Raji (cell line): ENCODE measurements around the gene MB21D2.

Experiments
- POLR2A ChIP-seq: IDR thresholded peaks from 2 replicates; pipeline ENCODE4 v1.6.1; 2011; ENCODE audit warnings: low read depth, low read length, control low read depth; ENCODE audit not compliant: insufficient read depth

Gene MB21D2

GRCh38 chr3:192840143-192840836 is 77.4 kb downstream of the MB21D2 start:
- no peak for TF ChIP-seq POLR2A

- no peak for TF ChIP-seq POLR2A
Observed at GRCh38 chr3:192835818-192836815, 81.5 kb downstream of the MB21D2 start.

DNA sequence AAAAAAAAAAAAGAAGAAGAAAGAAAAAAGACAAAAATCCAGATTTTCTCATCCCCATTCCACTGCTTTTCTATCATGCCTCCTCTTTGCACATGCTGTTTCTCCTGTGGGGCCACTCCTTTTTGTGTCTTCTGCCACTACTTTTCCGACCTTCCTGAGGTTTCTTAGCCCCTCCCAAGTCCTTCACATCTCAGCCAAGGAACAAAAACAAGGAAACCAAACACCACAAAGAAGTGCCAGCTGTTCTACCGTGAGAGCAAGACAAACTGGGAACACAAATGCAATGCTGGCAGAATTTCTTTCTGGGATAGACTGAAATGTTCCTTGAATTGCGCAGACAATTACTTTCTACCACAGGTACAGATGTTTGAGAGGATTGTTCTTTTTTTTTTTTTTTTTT is 83.2 kb downstream of the MB21D2 start:
- TF ChIP-seq POLR2A: no peak

GRCh38 chr3:192833177-192833890 is 84.3 kb downstream of the MB21D2 start:
- no peak for TF ChIP-seq POLR2A

GRCh38 chr3:192831801-192832347 is 85.8 kb downstream of the MB21D2 start:
- TF ChIP-seq POLR2A: no peak

- no peak for TF ChIP-seq POLR2A
Observed at GRCh38 chr3:192831111-192831644, 86.5 kb downstream of the MB21D2 start.

DNA sequence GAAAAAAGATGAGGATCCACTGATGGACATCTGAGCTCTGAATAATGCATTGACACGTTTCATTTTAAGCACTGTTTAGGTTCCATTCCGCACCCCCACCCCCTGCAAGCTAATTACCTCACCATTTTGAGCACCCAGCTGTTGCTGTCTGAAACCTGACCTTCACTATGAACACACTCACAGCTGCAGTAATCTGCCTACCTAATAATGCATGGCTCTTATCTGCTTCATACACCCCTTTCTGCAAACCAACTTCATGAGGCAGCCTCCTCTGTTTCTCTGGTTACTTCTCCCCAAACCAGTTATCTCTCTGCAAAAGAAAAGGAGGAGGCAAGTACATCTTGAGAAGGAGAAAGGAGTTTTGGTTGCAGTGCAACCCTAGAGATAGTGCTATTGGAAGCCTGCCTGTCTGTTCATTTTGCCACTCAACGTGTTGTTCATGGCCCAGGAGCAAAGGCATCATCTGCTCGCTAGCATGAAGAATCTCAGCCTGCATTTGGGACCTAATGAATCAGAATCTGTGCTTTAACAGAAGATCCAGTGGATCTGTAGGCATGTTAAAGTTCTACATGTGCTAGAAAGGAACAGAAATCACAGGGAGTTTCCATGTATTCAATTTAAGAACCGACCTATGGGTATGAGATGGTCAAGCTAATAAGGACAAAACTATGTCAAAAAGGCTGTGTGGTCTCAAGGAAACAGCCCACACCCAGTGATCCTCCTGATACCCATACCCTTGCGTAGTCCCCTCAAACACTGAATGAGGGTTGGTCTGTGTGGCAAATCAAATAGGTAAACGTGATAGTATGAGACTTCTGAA is 87.2 kb downstream of the MB21D2 start:
- no peak for TF ChIP-seq POLR2A

DNA sequence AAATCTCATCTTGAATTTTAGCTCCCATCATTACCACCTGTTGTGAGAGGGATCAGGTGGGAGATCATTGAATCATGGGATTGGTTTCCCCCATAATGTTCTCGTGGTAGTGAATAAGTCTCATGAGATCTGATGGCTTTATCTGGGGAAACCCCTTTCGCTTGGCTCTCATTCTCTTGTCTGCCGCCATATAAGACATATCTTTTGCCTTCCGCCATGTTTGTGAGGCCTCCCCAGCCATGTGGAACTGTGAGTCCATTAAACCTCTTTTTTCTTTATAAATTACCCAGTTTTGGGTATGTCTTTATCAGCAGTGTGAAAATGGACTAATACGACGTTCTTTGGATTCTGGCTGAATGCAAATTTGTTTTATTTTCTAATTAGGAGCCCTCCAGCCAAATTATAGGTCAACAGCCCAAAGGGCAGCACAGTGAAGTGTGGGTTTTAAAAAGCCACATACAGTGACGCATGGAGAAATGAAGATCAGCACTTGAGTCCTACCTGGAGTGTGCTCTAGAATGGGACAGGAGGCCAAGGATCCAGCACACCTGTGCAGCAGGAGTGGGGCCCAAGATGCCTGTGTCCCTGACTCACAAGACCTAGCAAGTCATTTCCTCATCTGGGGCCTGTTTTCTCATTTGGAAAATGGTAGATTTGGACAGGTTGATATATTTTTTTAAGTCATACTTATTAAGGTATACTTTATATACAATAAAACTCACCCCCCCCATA is 89.6 kb downstream of the MB21D2 start:
- TF ChIP-seq POLR2A: no peak

DNA sequence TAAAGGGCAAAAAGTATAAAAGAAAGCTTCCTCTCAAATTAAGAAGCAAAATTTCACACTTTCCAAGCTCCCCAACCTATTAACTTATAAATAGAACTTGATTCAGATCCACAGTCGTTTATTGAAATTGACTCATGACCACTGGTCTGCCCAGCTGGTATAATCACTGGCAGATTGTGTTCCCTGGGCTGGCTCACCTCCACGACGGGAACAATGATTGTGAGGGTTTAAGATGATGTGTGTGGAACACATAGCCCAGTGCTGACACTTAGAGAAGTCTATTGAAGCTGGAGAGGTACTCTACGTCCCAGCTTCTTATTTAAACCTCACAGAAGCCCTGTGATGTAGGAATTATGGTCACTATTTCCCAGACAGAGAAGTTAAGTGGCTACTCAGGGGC is 90.4 kb downstream of the MB21D2 start:
- TF ChIP-seq POLR2A: no peak

- TF ChIP-seq POLR2A: no peak
Observed at GRCh38 chr3:192826214-192827006, 91.2 kb downstream of the MB21D2 start.

GRCh38 chr3:192825657-192826200 is 91.9 kb downstream of the MB21D2 start:
- TF ChIP-seq POLR2A: no peak

GRCh38 chr3:192825216-192825615 is 92.4 kb downstream of the MB21D2 start:
- TF ChIP-seq POLR2A: no peak
